Dedifferentiated amniotic fluid mesenchymal stem cell (primary cell): ENCODE measurements around the gene ABHD8.

Source experiments
- DNase-seq: peaks from one replicate; pipeline ENCODE4 v3.0.0-alpha.2; 2016; ENCODE audit errors: extremely low spot score

The ABHD8 gene

GRCh38 chr19:17266026-17266425 is 37.2 kb downstream of the ABHD8 start:
- DNase-seq, result no peak

GRCh38 chr19:17264641-17264979 is 38.6 kb downstream of the ABHD8 start, which contains the start of gene USHBP1:
TSS of gene USHBP1 (minus strand) at chr19:17264745. CDS start at chr19:17264299, 446 bp downstream.
- DNase-seq, result no peak

- DNase-seq, result no peak
Observed at GRCh38 chr19:17263712-17264640, 39.2 kb downstream of the ABHD8 start.

- no peak for DNase-seq
Observed at GRCh38 chr19:17262557-17262956, 40.7 kb downstream of the ABHD8 start.

- no peak for DNase-seq
Observed at GRCh38 chr19:17260842-17261325, 42.3 kb downstream of the ABHD8 start.

GRCh38 chr19:17259934-17260333 is 43.3 kb downstream of the ABHD8 start:
- DNase-seq, result no peak

- DNase-seq, result no peak
Observed at GRCh38 chr19:17259118-17259780, 44.0 kb downstream of the ABHD8 start.

GRCh38 chr19:17256130-17256529 is 47.1 kb downstream of the ABHD8 start:
- DNase-seq, result no peak

GRCh38 chr19:17255150-17255621 is 48.0 kb downstream of the ABHD8 start:
- no peak for DNase-seq

GRCh38 chr19:17254636-17255035 is 48.6 kb downstream of the ABHD8 start:
- DNase-seq, result no peak

- no peak for DNase-seq
Observed at GRCh38 chr19:17249887-17250548, 53.2 kb downstream of the ABHD8 start.

- DNase-seq, result no peak
Observed at GRCh38 chr19:17248011-17248776, 55.0 kb downstream of the ABHD8 start.

GRCh38 chr19:17246681-17247425 is 56.4 kb downstream of the ABHD8 start:
- DNase-seq, result no peak

GRCh38 chr19:17245535-17245984 is 57.7 kb downstream of the ABHD8 start, which contains the start of gene NR2F6:
TSS of gene NR2F6 (minus strand) at chr19:17245919. CDS start at chr19:17245220, 699 bp downstream.
- no peak for DNase-seq

GRCh38 chr19:17244618-17245534 is 58.3 kb downstream of the ABHD8 start:
- no peak for DNase-seq

GRCh38 chr19:17243830-17244617 is 59.2 kb downstream of the ABHD8 start:
- no peak for DNase-seq

GRCh38 chr19:17243211-17243829 is 59.9 kb downstream of the ABHD8 start:
- no peak for DNase-seq
